Activated CD8-positive, alpha-beta memory T cell treated with anti-CD3 and anti-CD28 coated beads for 1 hour (primary cell): ENCODE measurements around the gene ECEL1.
"Not testable (repeated sequence)": the region's sequence is repeated elsewhere in the genome, so short reads cannot be mapped to it uniquely, and the experiment has no call there.

Experiments
- DNase-seq, 2 donors: peaks; one replicate each; pipeline ENCODE4 v3.0.0-alpha.2; 2020; ENCODE audit warnings: low read depth in 1 of 2; ENCODE audit errors: extremely low read depth in 1 of 2

Gene ECEL1

GRCh38 chr2:232444409-232445148, 43.1 kb downstream of the ECEL1 start:
- peak; percentile 21 to 30 for DNase-seq

- DNase-seq = not testable (repeated sequence)
Observed at GRCh38 chr2:232443669-232444408, 43.8 kb downstream of the ECEL1 start.

- DNase-seq = not testable (repeated sequence)
Observed at GRCh38 chr2:232443047-232443446, 44.6 kb downstream of the ECEL1 start.

GRCh38 chr2:232442431-232442830, 45.2 kb downstream of the ECEL1 start:
- not testable (repeated sequence) for DNase-seq

- DNase-seq = not testable (repeated sequence)
Observed at GRCh38 chr2:232441922-232442321, 45.7 kb downstream of the ECEL1 start.

- no peak for DNase-seq
Observed at GRCh38 chr2:232441147-232441651, 46.4 kb downstream of the ECEL1 start.

- peak; percentile 66 to 77 for DNase-seq
Observed at GRCh38 chr2:232440220-232441018, 47.2 kb downstream of the ECEL1 start.

- no peak for DNase-seq
Observed at GRCh38 chr2:232439758-232440135, 47.9 kb downstream of the ECEL1 start.

GRCh38 chr2:232438951-232439757, 48.5 kb downstream of the ECEL1 start:
- DNase-seq = peak in 1 of 2 donors; percentile 31

- no peak for DNase-seq
Observed at GRCh38 chr2:232438091-232438490, 49.5 kb downstream of the ECEL1 start.

GRCh38 chr2:232437195-232437571, 50.5 kb downstream of the ECEL1 start:
- DNase-seq = no peak

- DNase-seq = no peak
Observed at GRCh38 chr2:232436381-232437194, 51.0 kb downstream of the ECEL1 start.

GRCh38 chr2:232435805-232436204, 51.8 kb downstream of the ECEL1 start:
- DNase-seq = no peak

GRCh38 chr2:232435375-232435648, 52.3 kb downstream of the ECEL1 start:
- DNase-seq = no peak

GRCh38 chr2:232434563-232435374, 52.9 kb downstream of the ECEL1 start:
- DNase-seq = no peak

- no peak for DNase-seq
Observed at GRCh38 chr2:232434091-232434490, 53.5 kb downstream of the ECEL1 start.

GRCh38 chr2:232433622-232434021, 54.0 kb downstream of the ECEL1 start:
- DNase-seq = not testable (repeated sequence)

- DNase-seq = no peak
Observed at GRCh38 chr2:232432598-232433184, 54.9 kb downstream of the ECEL1 start.
